ENCODE measurements around the gene NDFIP2. TPM values are rescaled to one million over a fixed set of nuclear protein-coding genes. Genes with fewer than 3 reads are reported as not detected.

The NDFIP2 gene
- total and polyA plus RNA-seq, 2 donors (not counting 3 experiments of a cell fraction or from before 2014, with no cell fraction given) = 7.9 to 18.5 TPM

DNA sequence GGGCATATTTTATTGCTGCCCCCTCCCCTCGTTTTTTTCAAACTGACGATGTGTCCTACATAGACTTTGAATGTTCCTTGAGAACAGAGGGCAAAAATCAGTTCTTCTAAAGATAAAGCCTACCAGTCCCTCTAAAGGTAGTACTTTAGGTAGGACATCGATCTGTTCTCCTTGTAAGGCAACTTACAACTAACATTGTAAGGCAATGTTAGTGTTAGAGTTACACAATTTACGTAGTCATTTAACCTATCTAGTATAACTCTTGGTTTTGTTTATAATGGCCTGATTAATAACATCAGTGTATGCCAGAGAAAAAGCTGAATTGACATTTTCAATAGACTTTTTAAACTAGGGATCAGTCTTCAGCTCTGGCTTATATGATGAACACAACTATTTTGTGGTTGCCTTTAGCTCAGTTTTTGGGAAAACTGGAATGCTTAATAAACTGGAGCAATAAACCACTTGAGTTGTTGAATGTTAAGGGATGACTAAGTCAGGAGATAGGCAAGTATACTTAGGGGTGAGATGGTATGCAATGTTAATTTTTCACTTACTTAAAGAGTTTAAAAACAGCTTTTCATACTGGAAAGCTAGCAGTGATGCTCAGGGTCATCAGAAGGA lies 2.2 kb downstream of the NDFIP2 start:
- H3K4me3 ChIP-seq (replicated peaks in 1 of 3; ENCODE audit: insufficient read depth in 1 of 3, low read depth in 1 of 3, low read length in 3 of 3) = no peak overlapping the region
- no peaks in the 10 kb centered on the region for H3K9me3 ChIP-seq (replicated peaks; ENCODE audit: control insufficient read depth, insufficient read depth, low read length)
- no peak for TF ChIP-seq GATA2 (IDR thresholded peaks at IDR 0.05; ENCODE audit: insufficient read depth, insufficient read length, low read depth, low read length)
- no peak for TF ChIP-seq FOS (IDR thresholded peaks at IDR 0.05; ENCODE audit: borderline replicate concordance, insufficient read depth, low read length)
- no peak for TF ChIP-seq POLR2AphosphoS5 (IDR thresholded peaks at IDR 0.05; ENCODE audit: insufficient read depth, low read depth, low read length)
- TF ChIP-seq POLR2A (IDR thresholded peaks at IDR 0.05; ENCODE audit: low read depth, low read length) = no peak
- TF ChIP-seq, protein P1, sequence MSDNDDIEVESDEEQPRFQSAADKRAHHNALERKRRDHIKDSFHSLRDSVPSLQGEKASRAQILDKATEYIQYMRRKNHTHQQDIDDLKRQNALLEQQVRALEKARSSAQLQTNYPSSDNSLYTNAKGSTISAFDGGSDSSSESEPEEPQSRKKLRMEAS (IDR thresholded peaks at IDR 0.05; ENCODE audit: insufficient read depth, insufficient read length) = no peak
- no peak for TF ChIP-seq EZH2 (IDR thresholded peaks at IDR 0.05; ENCODE audit: borderline replicate concordance, low read depth, low read length, severe bottlenecking)
- TF ChIP-seq, protein P2, sequence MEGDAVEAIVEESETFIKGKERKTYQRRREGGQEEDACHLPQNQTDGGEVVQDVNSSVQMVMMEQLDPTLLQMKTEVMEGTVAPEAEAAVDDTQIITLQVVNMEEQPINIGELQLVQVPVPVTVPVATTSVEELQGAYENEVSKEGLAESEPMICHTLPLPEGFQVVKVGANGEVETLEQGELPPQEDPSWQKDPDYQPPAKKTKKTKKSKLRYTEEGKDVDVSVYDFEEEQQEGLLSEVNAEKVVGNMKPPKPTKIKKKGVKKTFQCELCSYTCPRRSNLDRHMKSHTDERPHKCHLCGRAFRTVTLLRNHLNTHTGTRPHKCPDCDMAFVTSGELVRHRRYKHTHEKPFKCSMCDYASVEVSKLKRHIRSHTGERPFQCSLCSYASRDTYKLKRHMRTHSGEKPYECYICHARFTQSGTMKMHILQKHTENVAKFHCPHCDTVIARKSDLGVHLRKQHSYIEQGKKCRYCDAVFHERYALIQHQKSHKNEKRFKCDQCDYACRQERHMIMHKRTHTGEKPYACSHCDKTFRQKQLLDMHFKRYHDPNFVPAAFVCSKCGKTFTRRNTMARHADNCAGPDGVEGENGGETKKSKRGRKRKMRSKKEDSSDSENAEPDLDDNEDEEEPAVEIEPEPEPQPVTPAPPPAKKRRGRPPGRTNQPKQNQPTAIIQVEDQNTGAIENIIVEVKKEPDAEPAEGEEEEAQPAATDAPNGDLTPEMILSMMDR (IDR thresholded peaks at IDR 0.05; ENCODE audit: extremely low read depth in 1 of 2, insufficient read depth in 1 of 2, low read depth in 1 of 2, low read length in 2 of 2) = no peak
- ChIA-PET CTCF (interaction anchor here (0.9 to 5.9 kb wide), 5 partner anchors 11 to 60 kb away, joined by 3 to 68 read pairs (median 3); no protein-coding TSS in a partner anchor), POLR2A (no interaction called here)
- peaks cover 10% of the 10 kb centered on the region for H3K79me2 ChIP-seq (ENCODE audit: control insufficient read depth, insufficient read depth, low read length)
- peaks cover 9% of the 10 kb centered on the region for H3K4me1 ChIP-seq (ENCODE audit: control insufficient read depth, extremely low read depth, insufficient read depth, low read length)
- peaks cover 12 to 21% of the 10 kb centered on the region in 2 experiments for H3K27me3 ChIP-seq (ENCODE audit: control insufficient read depth in 2 of 2, insufficient read depth in 2 of 2, low read length in 2 of 2)
- dilution Hi-C loops (cut with MboI; ENCODE audit: extremely low pct_ligation_motif_present, low sequenced_read_pairs) (no loop called here), intact Hi-C loops (cut with micrococcal nuclease) (no loop called here)
- H3K27ac ChIP-seq (ENCODE audit: insufficient read depth, low read depth, low read length) = no peak overlapping the region
- H4K20me1 ChIP-seq (replicated peaks; ENCODE audit: control insufficient read depth, extremely low read depth, insufficient read depth, low read length) = no peaks in the 10 kb centered on the region
- H3K36me3 ChIP-seq (ENCODE audit: control insufficient read depth in 2 of 2, extremely low read depth in 1 of 2, insufficient read depth in 2 of 2, low read length in 2 of 2) = no peaks in the 10 kb centered on the region
- DNase-seq (ENCODE audit: low read depth, low spot score) = no peak
- no peak overlapping the region for H2AFZ ChIP-seq (ENCODE audit: low read depth, low read length)
- no peak for FAIRE-seq
- H3K9me1 ChIP-seq (replicated peaks; ENCODE audit: control insufficient read depth, extremely low read depth, insufficient read depth, low read length) = no peaks in the 10 kb centered on the region
- H3K9ac ChIP-seq (replicated peaks; ENCODE audit: extremely low read depth, insufficient read depth, low read length) = no peak overlapping the region
- BruUV-seq (replicated peaks) = no TSS peak
- no peak overlapping the region for H3K4me2 ChIP-seq (ENCODE audit: insufficient read depth, low read length)

Data from endothelial cell of umbilical vein (primary cell).